RWPE1 (cell line): Measurements from ENCODE around the gene KMT2C.
"Not testable (repeated sequence)": the region's sequence is repeated elsewhere in the genome, so short reads cannot be mapped to it uniquely, and the experiment has no call there.

Experiments used
- CTCF ChIA-PET: fragments of 350-600 bp; sonication (Branson Sonifier 250); formaldehyde crosslinking; extraction: SDS; loops from one replicate; lab custom pipeline; 2021; lab: Yijun Ruan, JAX
- POLR2A ChIA-PET: fragments of 400-600 bp; formaldehyde crosslinking; extraction: SDS; loops from one replicate; lab custom pipeline; 2020; ENCODE audit warnings: antibody characterized with exemption; ENCODE audit not compliant: low non-redundant PET; lab: Yijun Ruan, JAX
- DNase-seq: peaks from one replicate; pipeline ENCODE4 v3.0.0; 2012; ENCODE audit warnings: low spot score
- H3K27ac ChIP-seq: fragments of 450-650 bp; 2 replicates; pipeline ENCODE4 v1.5.1; 2017
- CTCF ChIP-seq: fragments of 450-650 bp; conservative IDR thresholded peaks from 2 replicates; pipeline ENCODE4 v1.5.1; 2017; ENCODE audit warnings: low read depth, mild to moderate bottlenecking

KMT2C gene

GRCh38 chr7:152430854-152431253, 4.9 kb downstream of the KMT2C start:
- DNase-seq = no peak
- ChIA-PET POLR2A (no interaction called here), CTCF (no interaction called here)
- TF ChIP-seq CTCF = no peak
- no peak overlapping the region for H3K27ac ChIP-seq

GRCh38 chr7:152430118-152430517, 5.7 kb downstream of the KMT2C start:
- DNase-seq, CTCF ChIA-PET, POLR2A ChIA-PET, H3K27ac ChIP-seq: not testable (repeated sequence)

- CTCF ChIA-PET = no interaction called here
- DNase-seq = no peak
- POLR2A ChIA-PET = no interaction called here
- no peak overlapping the region for H3K27ac ChIP-seq
- TF ChIP-seq CTCF = no peak
Observed at GRCh38 chr7:152424348-152425108, 11.3 kb downstream of the KMT2C start.

- CTCF ChIA-PET = no interaction called here
Observed at GRCh38 chr7:152423991-152424347, 11.8 kb downstream of the KMT2C start.

GRCh38 chr7:152423171-152423570, 12.6 kb downstream of the KMT2C start:
- POLR2A ChIA-PET, DNase-seq, CTCF ChIA-PET, H3K27ac ChIP-seq: not testable (repeated sequence)

More at GRCh38 chr7:152423991-152424347, 11.8 kb downstream of the KMT2C start:
- H3K27ac ChIP-seq = no peak overlapping the region
- TF ChIP-seq CTCF = no peak
- POLR2A ChIA-PET = no interaction called here
- no peak for DNase-seq

- CTCF ChIA-PET = not testable (repeated sequence)
Observed at GRCh38 chr7:152420950-152421349, 14.9 kb downstream of the KMT2C start.

GRCh38 chr7:152419473-152420429, 16.1 kb downstream of the KMT2C start:
- TF ChIP-seq CTCF = no peak
- H3K27ac ChIP-seq = no peak overlapping the region
- ChIA-PET CTCF (no interaction called here), POLR2A (no interaction called here)
- no peak for DNase-seq

More at GRCh38 chr7:152420950-152421349, 14.9 kb downstream of the KMT2C start:
- H3K27ac ChIP-seq, POLR2A ChIA-PET, DNase-seq: not testable (repeated sequence)

GRCh38 chr7:152414779-152415178, 21.0 kb downstream of the KMT2C start:
- no peak for TF ChIP-seq CTCF
- ChIA-PET CTCF (no interaction called here), POLR2A (no interaction called here)
- H3K27ac ChIP-seq = no peak overlapping the region
- DNase-seq = no peak
